Stomach (tissue), 9 donors: Measurements from ENCODE around the gene ESYT3. TPM values are rescaled to one million over a fixed set of nuclear protein-coding genes. Genes with fewer than 3 reads are reported as not detected.

Experiments used
- DNase-seq, 2 donors: peaks; one replicate each; pipeline versions ENCODE4 v3.0.0 to v3.0.0-alpha.2; 2013 to 2019
- H3K27ac ChIP-seq, 5 donors: fragments of 200-600 bp in 4 of 5; sonication (generic) in 4 of 5; one replicate each; pipeline ENCODE4 v1.5.1; 2013 to 2019; ENCODE audit warnings: mild to moderate bottlenecking in 1 of 5, moderate library complexity in 1 of 5
- H3K27me3 ChIP-seq, 3 donors: fragments of 200-600 bp; sonication (generic); one replicate each; pipeline ENCODE4 v1.5.1; 2017 to 2019; ENCODE audit warnings: mixed run types in 1 of 3
- H3K36me3 ChIP-seq, 4 donors: fragments of 200-600 bp; sonication (generic); 1 replicate in 3 of 4; 2 replicates in 1 of 4; pipeline ENCODE4 v1.5.1; 2016 to 2019
- H3K4me1 ChIP-seq, 4 donors: fragments of 200-600 bp; sonication (generic); one replicate each; pipeline ENCODE4 v1.5.1; 2016 to 2019
- H3K4me3 ChIP-seq, 4 donors: fragments of 200-600 bp; sonication (generic) in 3 of 4; one replicate each; pipeline ENCODE4 v1.5.1; 2016 to 2019; ENCODE audit warnings: mild to moderate bottlenecking in 1 of 4
- H3K9me3 ChIP-seq, 4 donors: fragments of 200-600 bp; sonication (generic); one replicate each; pipeline ENCODE4 v1.5.1; 2016 to 2019
- CTCF ChIP-seq, 7 experiments: fragments of 450-650 bp in 4 of 7; fragments of 200-600 bp in 3 of 7; sonication (generic) in 3 of 7; IDR thresholded peaks; one replicate each; pipeline ENCODE4 v1.5.1; 2016 to 2019; ENCODE audit warnings: antibody characterized with exemption in 7 of 7, control low read depth in 2 of 7, mild to moderate bottlenecking in 1 of 7
- EP300 ChIP-seq: sonication (generic); formaldehyde crosslinking; IDR thresholded peaks from one replicate; pipeline ENCODE4 v1.6.1; 2017; ENCODE audit warnings: antibody characterized with exemption
- POLR2A ChIP-seq, 4 donors: fragments of 450-650 bp; IDR thresholded peaks; one replicate each; pipeline ENCODE4 v1.6.1; 2016; ENCODE audit warnings: antibody characterized with exemption in 4 of 4, control low read depth in 2 of 4, mild to moderate bottlenecking in 1 of 4, moderate library complexity in 1 of 4
- POLR2AphosphoS5 ChIP-seq, 3 donors: sonication (generic); formaldehyde crosslinking; IDR thresholded peaks; one replicate each; pipeline ENCODE4 v1.6.1; 2016; ENCODE audit warnings: antibody characterized with exemption in 3 of 3
- WGBS, 5 donors: extraction: QIAGEN DNeasy Blood & Tissue Kit in 3 of 5; methylation state at CpG; one replicate each; pipeline versions ENCODE4 v1.1.5 to v1.1.7; 2013 to 2018; 5-methylcytosine and 5-hydroxymethylcytosine counted together
- intact Hi-C: fragments of 100-400 bp; cut with DNase I; formaldehyde crosslinking; loops from one replicate; pipeline ENCODE4 v1.15.1; 2023; ENCODE audit warnings: low total_unique reads
- polyA plus RNA-seq, 3 donors: library from polyadenylated mRNA; stranded (reverse); fragments of 200-250 nt; gene quantifications; one replicate each; pipeline ENCODE4 v1.2.3, GENCODE V29; 2013
- total RNA-seq, 5 donors: library from RNA; depleted of rRNA; stranded (reverse); fragments of >200 nt; gene quantifications; one replicate each; pipeline versions ENCODE4 v1.1.0 to v1.2.3, GENCODE V29; 2014 to 2016
- donor health status: healthy with polysubstance abuse.
- donor health status: Bipolar disorder and iron deficiency.
- donor health status: healthy.

The ESYT3 gene
- total and polyA plus RNA-seq, 8 donors, result 0.44 to 7.1 (median 2.8) TPM; not detected in 1

- no peak for DNase-seq
- Histone ChIP-seq H3K4me3 (no peak overlapping the region), H3K27me3 (peaks cover 0 to 60% (median 15%) of the 10 kb centered on the region in 3 donors), H3K9me3 (no peaks in the 10 kb centered on the region), H3K36me3 (no peaks in the 10 kb centered on the region), H3K27ac (no peak overlapping the region), H3K4me1 (peaks cover 19 to 55% (median 25%) of the 10 kb centered on the region in 4 donors)
- TF ChIP-seq CTCF (IDR thresholded peaks at IDR 0.05), result no peak
- no peak for TF ChIP-seq EP300
- TF ChIP-seq POLR2A (IDR thresholded peaks at IDR 0.05), result no peak
- TF ChIP-seq POLR2AphosphoS5 (IDR thresholded peaks at IDR 0.05), result no peak
- intact Hi-C loops, result no loop called here
- 89 to 97% (median 95%) methylated on average over 6 of the region's 6 CpGs for WGBS, 5 donors
Observed at GRCh38 chr3:138437281-138437680, 2.9 kb downstream of the ESYT3 start.

GRCh38 chr3:138438896-138439295 is 4.5 kb downstream of the ESYT3 start:
- Histone ChIP-seq H3K9me3 (no peaks in the 10 kb centered on the region), H3K4me1 (peaks cover 18 to 56% (median 22%) of the 10 kb centered on the region in 4 donors), H3K36me3 (no peaks in the 10 kb centered on the region), H3K27me3 (peaks cover 0 to 44% (median 15%) of the 10 kb centered on the region in 3 donors), H3K4me3 (no peak overlapping the region), H3K27ac (no peak overlapping the region)
- no peak for DNase-seq
- intact Hi-C loops, result no loop called here
- TF ChIP-seq POLR2A (IDR thresholded peaks at IDR 0.05) (no peak), EP300 (no peak), POLR2AphosphoS5 (IDR thresholded peaks at IDR 0.05) (no peak), CTCF (IDR thresholded peaks at IDR 0.05) (no peak)
- WGBS, 5 donors, result 62 to 80% (median 74%) methylated on average over 8 to 11 of the region's 11 CpGs

- peak overlapping the region in 1 of 5 donors; percentile 37 for H3K27ac ChIP-seq
- intact Hi-C loops, result no loop called here
- H3K27me3 ChIP-seq, result peaks cover 0 to 36% (median 9%) of the 10 kb centered on the region in 3 donors
- no peak for DNase-seq
- H3K4me3 ChIP-seq, result no peak overlapping the region
- no peaks in the 10 kb centered on the region for H3K36me3 ChIP-seq
- 59 to 79% (median 74%) methylated on average over 4 of the region's 4 CpGs for WGBS, 5 donors
- H3K4me1 ChIP-seq, result peaks cover 10 to 48% (median 14%) of the 10 kb centered on the region in 4 donors
- TF ChIP-seq POLR2AphosphoS5 (IDR thresholded peaks at IDR 0.05), result no peak
- TF ChIP-seq EP300, result no peak
- TF ChIP-seq CTCF (IDR thresholded peaks at IDR 0.05), result no peak
- no peak for TF ChIP-seq POLR2A (IDR thresholded peaks at IDR 0.05)
- H3K9me3 ChIP-seq, result no peaks in the 10 kb centered on the region
Observed at GRCh38 chr3:138439646-138440045, 5.2 kb downstream of the ESYT3 start.

DNA sequence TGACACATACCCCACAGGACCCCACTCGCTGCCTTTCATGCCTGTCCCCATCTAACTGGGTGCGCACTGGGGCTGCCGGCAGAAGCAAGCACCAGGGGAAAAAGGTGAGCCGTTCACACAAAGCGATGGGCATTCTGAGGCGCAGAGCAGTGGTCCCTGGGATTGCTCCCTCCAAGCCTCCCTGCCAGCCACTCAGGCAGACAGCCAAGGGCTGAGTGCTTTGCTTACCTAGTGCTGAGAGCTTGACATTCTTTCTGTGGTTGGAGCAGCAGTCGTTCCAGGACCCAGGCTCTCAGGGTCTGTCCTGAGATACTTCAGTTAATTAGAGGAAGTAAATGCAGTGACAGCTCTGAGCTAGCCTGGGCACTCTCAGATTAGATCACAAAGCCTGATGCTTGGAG is 5.7 kb downstream of the ESYT3 start:
- Histone ChIP-seq H3K27me3 (peaks cover 0 to 32% (median 5%) of the 10 kb centered on the region in 3 donors), H3K4me1 (peaks cover 6 to 44% (median 10%) of the 10 kb centered on the region in 4 donors), H3K36me3 (no peaks in the 10 kb centered on the region), H3K9me3 (no peaks in the 10 kb centered on the region), H3K4me3 (no peak overlapping the region), H3K27ac (peak overlapping the region in 1 of 5 donors; percentile 37)
- 72 to 84% (median 81%) methylated on average over 7 of the region's 7 CpGs for WGBS, 5 donors
- TF ChIP-seq POLR2AphosphoS5 (IDR thresholded peaks at IDR 0.05), result no peak
- no peak for TF ChIP-seq POLR2A (IDR thresholded peaks at IDR 0.05)
- TF ChIP-seq CTCF (IDR thresholded peaks at IDR 0.05), result no peak
- TF ChIP-seq EP300, result no peak
- peak in 1 of 2 donors; percentile 49 for DNase-seq
- intact Hi-C loops, result no loop called here
